ENCODE results near the gene IGF2. TPM values are rescaled to one million over a fixed set of nuclear protein-coding genes. Genes with fewer than 3 reads are reported as not detected.
A peak's percentile ranks its signal among the peaks of the same experiment; 100 is the strongest.

IGF2 gene
- total and polyA plus RNA-seq, 2 donors (not counting 3 experiments of a cell fraction or from before 2014, with no cell fraction given): 5.7 to 21.0 TPM

DNA sequence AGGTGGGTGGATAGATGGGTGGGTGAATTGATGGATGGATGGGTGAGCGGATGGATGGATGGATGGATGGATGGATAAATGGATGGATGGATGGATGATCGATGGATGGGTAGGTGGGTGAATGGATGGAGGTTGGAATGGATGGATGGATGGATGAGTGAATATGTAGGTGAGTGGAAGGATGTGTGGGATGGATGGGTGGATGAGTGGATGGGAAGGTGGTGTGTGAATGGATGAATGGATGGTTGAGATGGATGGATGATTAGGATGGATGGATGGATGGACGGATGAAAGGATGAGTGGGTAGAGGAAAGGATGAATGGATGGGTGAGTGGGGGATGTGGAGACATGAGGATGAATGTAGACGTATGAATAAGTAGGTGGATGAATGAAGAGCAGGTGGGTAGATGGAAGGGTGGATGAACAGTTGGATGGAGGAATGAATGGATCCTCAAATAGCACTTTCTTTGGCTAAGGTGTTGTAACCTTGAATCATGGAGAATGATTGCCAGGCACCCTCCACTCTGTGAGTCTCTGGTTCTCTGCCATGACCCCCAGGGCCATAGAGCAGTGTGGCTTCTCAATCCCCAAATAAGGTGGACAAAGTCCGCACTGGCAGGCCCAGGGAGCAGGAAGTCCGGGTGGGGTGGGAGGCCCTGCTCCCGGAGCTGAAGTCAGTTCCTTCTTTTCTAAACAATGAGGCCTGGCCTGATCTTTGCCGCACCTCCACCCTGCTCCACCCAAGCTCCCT, 36.9 kb downstream of the IGF2 start:
- no peak for TF ChIP-seq MYC (IDR thresholded peaks at IDR 0.05; ENCODE audit: low read depth, low read length)
- TF ChIP-seq, protein P1, sequence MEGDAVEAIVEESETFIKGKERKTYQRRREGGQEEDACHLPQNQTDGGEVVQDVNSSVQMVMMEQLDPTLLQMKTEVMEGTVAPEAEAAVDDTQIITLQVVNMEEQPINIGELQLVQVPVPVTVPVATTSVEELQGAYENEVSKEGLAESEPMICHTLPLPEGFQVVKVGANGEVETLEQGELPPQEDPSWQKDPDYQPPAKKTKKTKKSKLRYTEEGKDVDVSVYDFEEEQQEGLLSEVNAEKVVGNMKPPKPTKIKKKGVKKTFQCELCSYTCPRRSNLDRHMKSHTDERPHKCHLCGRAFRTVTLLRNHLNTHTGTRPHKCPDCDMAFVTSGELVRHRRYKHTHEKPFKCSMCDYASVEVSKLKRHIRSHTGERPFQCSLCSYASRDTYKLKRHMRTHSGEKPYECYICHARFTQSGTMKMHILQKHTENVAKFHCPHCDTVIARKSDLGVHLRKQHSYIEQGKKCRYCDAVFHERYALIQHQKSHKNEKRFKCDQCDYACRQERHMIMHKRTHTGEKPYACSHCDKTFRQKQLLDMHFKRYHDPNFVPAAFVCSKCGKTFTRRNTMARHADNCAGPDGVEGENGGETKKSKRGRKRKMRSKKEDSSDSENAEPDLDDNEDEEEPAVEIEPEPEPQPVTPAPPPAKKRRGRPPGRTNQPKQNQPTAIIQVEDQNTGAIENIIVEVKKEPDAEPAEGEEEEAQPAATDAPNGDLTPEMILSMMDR (IDR thresholded peaks at IDR 0.05; ENCODE audit: extremely low read depth in 1 of 2, insufficient read depth in 1 of 2, low read depth in 1 of 2, low read length in 2 of 2): no peak
- no peak for TF ChIP-seq POLR2AphosphoS5 (IDR thresholded peaks at IDR 0.05; ENCODE audit: insufficient read depth, low read depth, low read length)
- TF ChIP-seq JUN (IDR thresholded peaks at IDR 0.05; ENCODE audit: borderline replicate concordance, insufficient read depth, insufficient read length, low read depth): no peak
- TF ChIP-seq FOS (IDR thresholded peaks at IDR 0.05; ENCODE audit: borderline replicate concordance, insufficient read depth, low read length): no peak
- no peak for TF ChIP-seq POLR2A (IDR thresholded peaks at IDR 0.05; ENCODE audit: low read depth, low read length)
- no peak for TF ChIP-seq GATA2 (IDR thresholded peaks at IDR 0.05; ENCODE audit: insufficient read depth, insufficient read length, low read depth, low read length)
- TF ChIP-seq MAX (IDR thresholded peaks at IDR 0.05; ENCODE audit: insufficient read depth, insufficient read length): no peak
- TF ChIP-seq EZH2 (IDR thresholded peaks at IDR 0.05; ENCODE audit: borderline replicate concordance, low read depth, low read length, severe bottlenecking): no peak
- FAIRE-seq: peak; percentile 82
- CTCF ChIA-PET: interaction anchor here (1.2 kb wide), 1 partner anchor 48 kb away, joined by 3 read pairs; no protein-coding TSS in a partner anchor
- Histone ChIP-seq H4K20me1 (replicated peaks; ENCODE audit: control insufficient read depth, extremely low read depth, insufficient read depth, low read length) (no peaks in the 10 kb centered on the region), H3K36me3 (ENCODE audit: control insufficient read depth in 2 of 2, extremely low read depth in 1 of 2, insufficient read depth in 2 of 2, low read length in 2 of 2) (no peaks in the 10 kb centered on the region), H3K27ac (ENCODE audit: insufficient read depth, low read depth, low read length) (no peak overlapping the region), H3K4me3 (replicated peaks in 1 of 3; ENCODE audit: insufficient read depth in 1 of 3, low read depth in 1 of 3, low read length in 3 of 3) (no peak overlapping the region), H3K9me3 (replicated peaks; ENCODE audit: control insufficient read depth, insufficient read depth, low read length) (no peaks in the 10 kb centered on the region), H3K79me2 (ENCODE audit: control insufficient read depth, insufficient read depth, low read length) (no peaks in the 10 kb centered on the region), H3K27me3 (ENCODE audit: control insufficient read depth in 2 of 2, insufficient read depth in 2 of 2, low read length in 2 of 2) (no peaks in the 10 kb centered on the region), H3K4me2 (ENCODE audit: insufficient read depth, low read length) (no peak overlapping the region), H2AFZ (ENCODE audit: low read depth, low read length) (peak overlapping the region; percentile 44), H3K9me1 (replicated peaks; ENCODE audit: control insufficient read depth, extremely low read depth, insufficient read depth, low read length) (no peaks in the 10 kb centered on the region), H3K9ac (replicated peaks; ENCODE audit: extremely low read depth, insufficient read depth, low read length) (no peak overlapping the region), H3K4me1 (ENCODE audit: control insufficient read depth, extremely low read depth, insufficient read depth, low read length) (peaks cover 28% of the 10 kb centered on the region)
- dilution Hi-C loops (cut with MboI; ENCODE audit: extremely low pct_ligation_motif_present, low sequenced_read_pairs): no loop called here
- POLR2A ChIA-PET: no interaction called here
- intact Hi-C loops (cut with micrococcal nuclease): no loop called here
- no peak for DNase-seq (ENCODE audit: low read depth, low spot score)
- BruUV-seq (replicated peaks): TSS peak; percentile 37
